ENCODE results near the gene OR2V2.
"Not testable (repeated sequence)": the region's sequence is repeated elsewhere in the genome, so short reads cannot be mapped to it uniquely, and the experiment has no call there.

Gene OR2V2

DNA sequence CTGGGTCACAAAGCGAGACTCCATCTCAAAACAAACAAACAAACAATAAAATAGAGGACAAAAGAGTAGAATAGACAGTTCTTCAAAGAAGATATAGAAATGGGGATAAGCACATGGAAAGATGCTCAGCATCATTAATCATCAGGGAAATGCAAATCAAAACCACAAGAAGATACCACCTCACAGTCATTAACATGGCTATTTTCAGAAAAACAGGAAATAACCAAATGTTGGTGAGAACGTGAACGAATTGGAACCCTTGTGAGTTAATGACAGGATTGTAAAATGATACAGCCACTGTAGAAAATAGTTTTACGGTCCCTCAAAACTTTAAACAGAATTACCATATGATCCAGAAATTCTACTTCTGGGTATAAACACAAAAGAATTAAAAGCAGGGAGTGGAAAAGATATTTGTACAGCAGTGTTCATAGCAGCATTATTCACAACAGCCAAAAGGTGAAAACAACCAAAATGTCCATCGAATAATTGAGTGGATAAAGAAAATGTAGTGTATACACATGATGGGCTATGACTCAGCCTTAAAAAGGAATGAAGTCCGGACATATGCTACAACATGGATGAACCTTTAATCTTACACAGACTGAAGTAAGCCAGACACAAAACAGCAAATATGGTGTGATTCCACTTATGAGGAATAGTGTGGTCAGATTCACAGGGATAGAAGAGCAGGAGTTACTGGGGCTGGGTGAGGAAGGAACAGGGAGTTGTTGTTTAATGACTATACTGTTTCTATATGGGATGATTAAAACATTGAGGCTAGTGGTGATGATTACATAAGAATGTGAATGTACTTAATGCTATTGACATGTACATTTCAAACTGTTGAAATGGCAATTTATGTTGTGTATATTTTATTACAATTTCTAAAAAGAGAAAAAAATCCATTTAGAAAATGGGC, 19.7 kb downstream of the OR2V2 start:
- Histone ChIP-seq H3K27me3 (ENCODE audit: low read depth, low read length) (no peaks in the 10 kb centered on the region), H3K9ac (ENCODE audit: low read length) (0 out of 2 replicates have a peak overlapping the region, but pooled peaks have one; percentile 66), H3K79me2 (ENCODE audit: low read length) (no peaks in the 10 kb centered on the region), H3K4me2 (ENCODE audit: low read length) (peak overlapping the region; percentile 94), H3K27ac (ENCODE audit: low read length) (no peak overlapping the region), H3K4me1 (ENCODE audit: low read length) (peaks cover 26% of the 10 kb centered on the region), H3K9me3 (ENCODE audit: insufficient read depth, low read length) (no peaks in the 10 kb centered on the region), H4K20me1 (ENCODE audit: insufficient read depth, low read length) (no peaks in the 10 kb centered on the region), H3K4me3 (ENCODE audit: low read length) (peak overlapping the region; percentile 74), H2AFZ (ENCODE audit: low read depth, low read length) (no peak overlapping the region), H3K36me3 (replicated peaks; ENCODE audit: low read depth, low read length) (no peaks in the 10 kb centered on the region)
- TF ChIP-seq EZH2phosphoT487 (IDR thresholded peaks at IDR 0.05; ENCODE audit: low read depth), result no peak
- TF ChIP-seq, protein P1, sequence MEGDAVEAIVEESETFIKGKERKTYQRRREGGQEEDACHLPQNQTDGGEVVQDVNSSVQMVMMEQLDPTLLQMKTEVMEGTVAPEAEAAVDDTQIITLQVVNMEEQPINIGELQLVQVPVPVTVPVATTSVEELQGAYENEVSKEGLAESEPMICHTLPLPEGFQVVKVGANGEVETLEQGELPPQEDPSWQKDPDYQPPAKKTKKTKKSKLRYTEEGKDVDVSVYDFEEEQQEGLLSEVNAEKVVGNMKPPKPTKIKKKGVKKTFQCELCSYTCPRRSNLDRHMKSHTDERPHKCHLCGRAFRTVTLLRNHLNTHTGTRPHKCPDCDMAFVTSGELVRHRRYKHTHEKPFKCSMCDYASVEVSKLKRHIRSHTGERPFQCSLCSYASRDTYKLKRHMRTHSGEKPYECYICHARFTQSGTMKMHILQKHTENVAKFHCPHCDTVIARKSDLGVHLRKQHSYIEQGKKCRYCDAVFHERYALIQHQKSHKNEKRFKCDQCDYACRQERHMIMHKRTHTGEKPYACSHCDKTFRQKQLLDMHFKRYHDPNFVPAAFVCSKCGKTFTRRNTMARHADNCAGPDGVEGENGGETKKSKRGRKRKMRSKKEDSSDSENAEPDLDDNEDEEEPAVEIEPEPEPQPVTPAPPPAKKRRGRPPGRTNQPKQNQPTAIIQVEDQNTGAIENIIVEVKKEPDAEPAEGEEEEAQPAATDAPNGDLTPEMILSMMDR (IDR thresholded peaks at IDR 0.05; ENCODE audit: low read depth, low read length), result no peak

DNA sequence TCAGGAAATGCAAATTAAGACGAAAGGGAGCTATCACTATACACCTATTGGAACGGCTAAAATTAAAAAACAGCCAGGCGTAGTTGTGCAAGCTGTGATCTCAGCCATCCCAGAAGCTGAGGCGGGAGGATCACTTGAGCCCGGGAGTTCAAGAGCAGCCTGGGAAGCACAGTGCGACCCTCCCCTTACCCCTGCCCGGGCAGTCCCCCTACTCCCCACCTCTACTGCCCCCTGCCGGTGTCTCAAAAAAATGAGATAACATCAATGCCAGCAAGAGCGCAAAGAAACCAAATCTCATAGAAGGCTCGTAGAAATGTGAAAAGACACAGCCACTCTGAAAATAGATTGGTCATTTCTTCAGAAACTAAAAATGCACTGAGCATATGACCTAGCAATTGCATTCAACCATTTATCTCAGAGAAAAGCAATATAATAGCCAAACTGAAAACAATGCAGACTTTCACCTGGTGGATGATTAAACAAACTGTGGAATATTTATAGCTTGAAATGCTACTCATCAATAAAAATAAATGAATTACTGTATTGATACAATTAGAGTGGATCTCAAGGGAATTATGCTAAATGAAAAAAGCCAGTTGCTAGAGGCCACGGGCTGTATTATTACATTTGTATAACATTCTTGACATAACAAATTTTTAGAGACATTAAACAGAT, 20.6 kb downstream of the OR2V2 start:
- no peaks in the 10 kb centered on the region for H3K36me3 ChIP-seq (replicated peaks; ENCODE audit: low read depth, low read length)
- H3K27ac ChIP-seq (ENCODE audit: low read length), result no peak overlapping the region
- peak overlapping the region; percentile 66 for H3K9ac ChIP-seq (ENCODE audit: low read length)
- peak overlapping the region; percentile 72 for H2AFZ ChIP-seq (ENCODE audit: low read depth, low read length)
- peak overlapping the region; percentile 94 for H3K4me2 ChIP-seq (ENCODE audit: low read length)
- H3K9me3 ChIP-seq (ENCODE audit: insufficient read depth, low read length), result no peaks in the 10 kb centered on the region
- H3K4me3 ChIP-seq (ENCODE audit: low read length), result peak overlapping the region; percentile 74
- no peaks in the 10 kb centered on the region for H3K27me3 ChIP-seq (ENCODE audit: low read depth, low read length)
- H3K4me1 ChIP-seq (ENCODE audit: low read length), result peaks cover 25% of the 10 kb centered on the region
- no peaks in the 10 kb centered on the region for H3K79me2 ChIP-seq (ENCODE audit: low read length)
- H4K20me1 ChIP-seq (ENCODE audit: insufficient read depth, low read length), result no peaks in the 10 kb centered on the region
- no peak for TF ChIP-seq EZH2phosphoT487 (IDR thresholded peaks at IDR 0.05; ENCODE audit: low read depth)
- TF ChIP-seq, protein P1 (IDR thresholded peaks at IDR 0.05; ENCODE audit: low read depth, low read length), result peak; percentile 76

DNA sequence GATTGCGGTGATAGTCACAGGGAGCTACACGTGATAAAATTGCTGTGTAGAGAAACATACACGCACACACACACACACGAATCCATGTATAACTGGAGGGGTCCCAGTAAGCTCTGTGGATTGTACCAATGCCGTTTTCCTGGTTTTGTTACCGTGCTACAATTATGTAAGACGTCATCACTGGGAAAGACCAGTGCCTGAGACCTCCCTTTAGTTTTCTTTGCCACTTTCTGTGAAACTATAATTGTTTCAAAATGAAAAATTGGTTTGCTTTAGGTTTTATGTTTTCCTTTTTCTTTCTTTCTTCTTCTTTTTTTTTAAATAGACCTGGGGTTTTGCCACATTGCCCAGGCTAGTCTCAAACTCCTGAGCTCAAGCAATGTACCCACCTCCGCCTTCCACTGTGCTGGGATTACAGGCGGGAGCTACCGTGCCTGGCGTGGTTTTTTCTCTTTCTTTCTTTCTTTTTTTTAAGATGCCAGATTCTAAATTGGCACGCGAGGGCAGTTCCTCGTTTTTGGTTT, 21.3 kb downstream of the OR2V2 start:
- Histone ChIP-seq H3K27me3 (ENCODE audit: low read depth, low read length) (no peaks in the 10 kb centered on the region), H3K27ac (ENCODE audit: low read length) (no peak overlapping the region), H4K20me1 (ENCODE audit: insufficient read depth, low read length) (no peaks in the 10 kb centered on the region), H3K9ac (ENCODE audit: low read length) (peak overlapping the region; percentile 66), H3K4me3 (ENCODE audit: low read length) (peak overlapping the region; percentile 74), H3K9me3 (ENCODE audit: insufficient read depth, low read length) (no peaks in the 10 kb centered on the region), H3K4me1 (ENCODE audit: low read length) (peaks cover 22% of the 10 kb centered on the region), H3K36me3 (replicated peaks; ENCODE audit: low read depth, low read length) (no peaks in the 10 kb centered on the region), H3K4me2 (ENCODE audit: low read length) (peak overlapping the region; percentile 94), H2AFZ (ENCODE audit: low read depth, low read length) (peak overlapping the region; percentile 72), H3K79me2 (ENCODE audit: low read length) (no peaks in the 10 kb centered on the region)
- TF ChIP-seq EZH2phosphoT487 (IDR thresholded peaks at IDR 0.05; ENCODE audit: low read depth), result no peak
- TF ChIP-seq, protein P1 (IDR thresholded peaks at IDR 0.05; ENCODE audit: low read depth, low read length), result no peak

- H3K4me2 ChIP-seq (ENCODE audit: low read length), result peak overlapping the region; percentile 94
- H2AFZ ChIP-seq (ENCODE audit: low read depth, low read length), result peak overlapping the region; percentile 84; the same call in 1 of the 2 replicates
- not testable (repeated sequence) for H3K27me3 ChIP-seq (ENCODE audit: low read depth, low read length); H3K9me3 ChIP-seq (ENCODE audit: insufficient read depth, low read length); H3K36me3 ChIP-seq (replicated peaks; ENCODE audit: low read depth, low read length); H4K20me1 ChIP-seq (ENCODE audit: insufficient read depth, low read length); H3K27ac ChIP-seq (ENCODE audit: low read length); H3K79me2 ChIP-seq (ENCODE audit: low read length)
- H3K4me3 ChIP-seq (ENCODE audit: low read length), result peak overlapping the region; percentile 75
- peak overlapping the region; percentile 66 for H3K9ac ChIP-seq (ENCODE audit: low read length)
- H3K4me1 ChIP-seq (ENCODE audit: low read length), result peaks cover 22% of the 10 kb centered on the region
Observed at GRCh38 chr5:181169459-181170236, 22.3 kb downstream of the OR2V2 start.

All from OCI-LY3 (cell line).